Measurements from ENCODE around the gene PPP1R9B.

Gene PPP1R9B

GRCh38 chr17:50145532-50146229, 4.8 kb downstream of the PPP1R9B start:
- peak overlapping the region; percentile 87 for H3K4me3 ChIP-seq (replicated peaks; ENCODE audit: low read depth, low read length)
- TF ChIP-seq, protein P1, sequence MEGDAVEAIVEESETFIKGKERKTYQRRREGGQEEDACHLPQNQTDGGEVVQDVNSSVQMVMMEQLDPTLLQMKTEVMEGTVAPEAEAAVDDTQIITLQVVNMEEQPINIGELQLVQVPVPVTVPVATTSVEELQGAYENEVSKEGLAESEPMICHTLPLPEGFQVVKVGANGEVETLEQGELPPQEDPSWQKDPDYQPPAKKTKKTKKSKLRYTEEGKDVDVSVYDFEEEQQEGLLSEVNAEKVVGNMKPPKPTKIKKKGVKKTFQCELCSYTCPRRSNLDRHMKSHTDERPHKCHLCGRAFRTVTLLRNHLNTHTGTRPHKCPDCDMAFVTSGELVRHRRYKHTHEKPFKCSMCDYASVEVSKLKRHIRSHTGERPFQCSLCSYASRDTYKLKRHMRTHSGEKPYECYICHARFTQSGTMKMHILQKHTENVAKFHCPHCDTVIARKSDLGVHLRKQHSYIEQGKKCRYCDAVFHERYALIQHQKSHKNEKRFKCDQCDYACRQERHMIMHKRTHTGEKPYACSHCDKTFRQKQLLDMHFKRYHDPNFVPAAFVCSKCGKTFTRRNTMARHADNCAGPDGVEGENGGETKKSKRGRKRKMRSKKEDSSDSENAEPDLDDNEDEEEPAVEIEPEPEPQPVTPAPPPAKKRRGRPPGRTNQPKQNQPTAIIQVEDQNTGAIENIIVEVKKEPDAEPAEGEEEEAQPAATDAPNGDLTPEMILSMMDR (IDR thresholded peaks at IDR 0.05; ENCODE audit: low read depth, low read length, missing control alignments), result no peak
- no peak for DNase-seq (ENCODE audit: extremely low read depth, low read depth)

DNA sequence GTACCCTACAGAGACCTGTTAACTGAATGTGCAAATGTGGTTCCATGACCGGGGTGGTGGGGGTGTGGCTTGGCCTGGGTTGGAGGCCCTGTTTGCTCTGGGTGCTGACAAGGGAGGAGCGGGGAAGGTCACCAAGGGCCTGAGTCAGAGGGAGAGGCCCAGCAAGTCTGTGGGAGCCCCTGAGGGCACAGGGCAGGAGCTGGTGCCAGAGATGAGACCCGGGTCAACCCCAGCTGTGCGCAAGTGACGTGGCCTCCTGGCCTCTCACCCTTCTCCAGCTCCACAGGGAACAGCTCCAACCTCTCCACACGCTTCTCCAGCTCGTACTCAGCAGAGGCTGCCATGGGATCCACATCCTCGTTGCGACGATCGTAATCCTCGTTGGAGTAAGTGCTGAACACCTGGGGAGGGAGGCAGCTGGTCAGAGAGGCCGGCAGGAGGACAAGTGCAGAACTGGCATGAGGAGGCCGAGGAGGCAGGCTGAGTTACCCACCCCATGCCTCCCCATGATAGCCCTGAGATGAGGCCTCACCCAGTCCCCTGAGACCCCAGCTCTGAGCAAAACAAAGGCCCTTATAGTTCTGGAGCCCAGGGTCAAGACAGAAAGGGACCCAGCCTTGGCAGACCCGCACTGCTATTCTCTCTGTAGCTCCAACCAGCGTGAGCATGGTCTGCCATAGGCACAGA, 5.5 kb downstream of the PPP1R9B start:
- DNase-seq (ENCODE audit: extremely low read depth, low read depth), result no peak
- no peak overlapping the region; the same call in 1 of the 2 replicates for H3K4me3 ChIP-seq (replicated peaks; ENCODE audit: low read depth, low read length)
- TF ChIP-seq, protein P1 (IDR thresholded peaks at IDR 0.05; ENCODE audit: low read depth, low read length, missing control alignments), result no peak

- no peak for DNase-seq (ENCODE audit: extremely low read depth, low read depth)
- TF ChIP-seq, protein P1 (IDR thresholded peaks at IDR 0.05; ENCODE audit: low read depth, low read length, missing control alignments), result no peak
- H3K4me3 ChIP-seq (replicated peaks; ENCODE audit: low read depth, low read length), result no peak overlapping the region
Measured at GRCh38 chr17:50144355-50144754, 6.1 kb downstream of the PPP1R9B start.

DNA sequence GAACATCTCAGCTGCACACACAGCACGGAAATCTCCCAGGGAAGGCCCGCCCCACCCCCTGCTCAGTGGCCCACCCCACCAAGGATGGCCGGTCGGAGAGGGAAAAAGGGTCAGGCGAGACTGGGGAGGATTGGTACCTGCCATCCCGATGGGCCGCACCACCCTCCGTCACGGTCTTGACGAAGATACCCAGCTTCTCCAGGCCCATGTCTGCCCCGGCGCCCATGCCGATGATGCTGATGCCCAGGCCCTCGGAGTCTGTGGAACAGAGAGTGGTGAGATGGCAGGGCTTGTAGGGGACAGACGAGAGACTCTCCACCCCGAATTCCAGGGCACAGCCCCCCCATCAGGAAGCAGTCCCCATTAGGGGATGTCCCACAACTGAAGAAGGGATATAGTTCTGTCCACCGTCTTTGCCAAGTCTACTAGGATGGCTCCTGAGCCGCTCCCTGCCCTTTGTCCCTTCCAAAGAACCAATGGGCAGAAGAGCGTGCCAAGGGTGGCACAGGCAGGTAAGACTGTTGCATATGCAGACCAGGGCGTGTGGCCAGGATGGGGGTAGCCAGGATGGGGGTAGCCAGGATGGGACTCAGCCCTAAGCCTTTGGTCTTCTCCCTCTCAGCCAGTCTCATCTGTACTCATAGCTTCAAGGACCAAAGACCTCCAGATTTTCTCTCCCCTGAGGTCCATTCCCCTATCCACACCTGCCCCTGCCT, 6.9 kb downstream of the PPP1R9B start:
- no peak overlapping the region for H3K4me3 ChIP-seq (replicated peaks; ENCODE audit: low read depth, low read length)
- TF ChIP-seq, protein P1 (IDR thresholded peaks at IDR 0.05; ENCODE audit: low read depth, low read length, missing control alignments), result no peak
- no peak for DNase-seq (ENCODE audit: extremely low read depth, low read depth)

DNA sequence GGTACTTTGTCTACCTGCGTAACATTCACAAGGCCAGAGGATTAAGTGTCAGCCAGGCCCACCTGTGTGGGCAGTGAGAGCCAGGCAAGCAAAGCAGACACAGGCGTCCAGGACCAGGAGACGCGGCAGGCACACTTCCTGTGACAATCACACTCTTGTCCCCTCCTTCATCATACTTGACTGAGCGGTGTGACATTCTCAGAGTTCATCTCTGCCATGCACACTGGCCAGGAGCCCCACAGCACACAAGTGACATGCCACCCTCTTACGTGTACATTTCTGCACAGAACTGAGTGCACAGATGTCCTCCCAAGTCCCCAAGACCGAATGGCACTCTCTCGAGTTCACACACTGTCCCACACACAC, 8.7 kb downstream of the PPP1R9B start:
- H3K4me3 ChIP-seq (replicated peaks; ENCODE audit: low read depth, low read length), result no peak overlapping the region
- TF ChIP-seq, protein P1 (IDR thresholded peaks at IDR 0.05; ENCODE audit: low read depth, low read length, missing control alignments), result no peak
- DNase-seq (ENCODE audit: extremely low read depth, low read depth), result no peak

DNA sequence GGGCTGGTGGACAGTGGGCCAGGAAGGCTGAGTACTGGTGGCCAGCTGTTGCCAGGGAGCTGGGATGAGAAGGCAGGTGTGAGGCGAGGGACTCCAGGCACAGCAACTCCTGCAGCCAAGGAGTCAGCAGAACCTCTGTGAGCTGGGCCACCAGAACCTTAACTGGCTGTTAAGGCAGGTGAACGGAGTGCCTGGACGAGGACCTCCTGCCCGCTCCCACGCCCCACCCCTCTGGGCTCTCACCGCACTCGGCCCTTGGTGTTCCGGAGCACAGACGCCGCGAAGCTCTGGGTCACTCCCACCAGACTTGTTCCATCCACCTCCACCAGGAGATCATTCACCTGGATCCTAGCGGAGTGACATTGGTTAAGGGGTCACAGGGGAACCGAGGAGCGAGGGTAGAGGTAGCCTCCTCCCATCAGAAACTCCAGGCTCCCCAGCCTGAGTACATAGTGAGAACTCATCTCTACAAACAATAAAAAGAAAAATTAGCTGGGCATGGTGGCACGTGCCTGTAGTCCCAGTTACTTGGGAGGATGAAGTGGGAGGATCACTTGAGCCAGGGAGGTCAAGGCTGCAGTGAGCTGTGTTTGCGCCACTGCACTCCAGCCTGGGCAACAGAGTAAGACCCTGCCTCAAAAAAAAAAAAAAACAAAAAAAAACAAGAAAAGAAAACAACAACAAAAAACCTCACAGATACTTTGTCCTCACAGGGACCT, 9.3 kb downstream of the PPP1R9B start:
- TF ChIP-seq, protein P1 (IDR thresholded peaks at IDR 0.05; ENCODE audit: low read depth, low read length, missing control alignments), result no peak
- no peak for DNase-seq (ENCODE audit: extremely low read depth, low read depth)
- no peak overlapping the region for H3K4me3 ChIP-seq (replicated peaks; ENCODE audit: low read depth, low read length)
